Glomerular visceral epithelial cell (primary cell): ENCODE measurements around the gene TFCP2L1.
"Not testable (repeated sequence)": the region's sequence is repeated elsewhere in the genome, so short reads cannot be mapped to it uniquely, and the experiment has no call there.

Source experiments
- DNase-seq: peaks from one replicate; pipeline ENCODE4 v3.0.0-alpha.2; 2016; ENCODE audit errors: extremely low spot score

The TFCP2L1 gene

GRCh38 chr2:121295911-121296650 lies 11.1 kb upstream of the TFCP2L1 start:
- DNase-seq = no peak

- no peak for DNase-seq
Measured at GRCh38 chr2:121294881-121295840, 10.2 kb upstream of the TFCP2L1 start.

GRCh38 chr2:121293450-121294325 lies 8.7 kb upstream of the TFCP2L1 start:
- no peak for DNase-seq

- no peak for DNase-seq
Measured at GRCh38 chr2:121291251-121291580, 6.2 kb upstream of the TFCP2L1 start.

GRCh38 chr2:121289271-121289670 lies 4.3 kb upstream of the TFCP2L1 start:
- DNase-seq = no peak

- no peak for DNase-seq
Measured at GRCh38 chr2:121288454-121289231, 3.6 kb upstream of the TFCP2L1 start.

- DNase-seq = no peak
Measured at GRCh38 chr2:121287956-121288355, 3.0 kb upstream of the TFCP2L1 start.

- no peak for DNase-seq
Measured at GRCh38 chr2:121287146-121287798, 2.3 kb upstream of the TFCP2L1 start.

- DNase-seq = no peak
Measured at GRCh38 chr2:121286506-121286905, 1.5 kb upstream of the TFCP2L1 start.

GRCh38 chr2:121285926-121286325 lies 924 bp upstream of the TFCP2L1 start:
- DNase-seq = no peak

- DNase-seq = no peak
Measured at GRCh38 chr2:121283670-121284462, 1.1 kb downstream of the TFCP2L1 start.

- DNase-seq = no peak
Measured at GRCh38 chr2:121282800-121283385, 2.1 kb downstream of the TFCP2L1 start.

GRCh38 chr2:121281694-121282093 lies 3.3 kb downstream of the TFCP2L1 start:
- DNase-seq = no peak

GRCh38 chr2:121281107-121281506 lies 3.9 kb downstream of the TFCP2L1 start:
- DNase-seq = no peak

GRCh38 chr2:121279476-121280220 lies 5.4 kb downstream of the TFCP2L1 start:
- DNase-seq = no peak

- no peak for DNase-seq
Measured at GRCh38 chr2:121276341-121276740, 8.7 kb downstream of the TFCP2L1 start.

- no peak for DNase-seq
Measured at GRCh38 chr2:121273116-121273515, 11.9 kb downstream of the TFCP2L1 start.

GRCh38 chr2:121272596-121272995 lies 12.4 kb downstream of the TFCP2L1 start:
- DNase-seq = no peak

GRCh38 chr2:121269436-121269835 lies 15.6 kb downstream of the TFCP2L1 start:
- DNase-seq = not testable (repeated sequence)
